K562 (cell line): Measurements from ENCODE around the gene TTLL3. TPM values are rescaled to one million over a fixed set of nuclear protein-coding genes. Genes with fewer than 3 reads are reported as not detected.
A peak's percentile ranks its signal among the peaks of the same experiment; 100 is the strongest.

Experiments used
- CBFB ChIP-seq: sonication (generic); formaldehyde crosslinking; IDR thresholded peaks from 2 replicates; pipeline ENCODE4 v1.4.0; 2020; ENCODE audit warnings: mild to moderate bottlenecking, missing genetic modification reagents
- CXXC5 ChIP-seq: fragments of 250-450 bp; sonication (Bioruptor Pico); IDR thresholded peaks from 2 replicates; pipeline ENCODE4 v1.8.0; 2022; ENCODE audit warnings: inconsistent platforms, mild to moderate bottlenecking, moderate library complexity
- ESRRB ChIP-seq: fragments of 250-450 bp; sonication (Bioruptor Pico); IDR thresholded peaks from 2 replicates; pipeline ENCODE4 v1.5.0; 2020; ENCODE audit warnings: mild to moderate bottlenecking, moderate library complexity, borderline replicate concordance
- HEY1 ChIP-seq: fragments of 250-450 bp; sonication (Bioruptor Pico); IDR thresholded peaks from 2 replicates; pipeline ENCODE4 v1.5.0; 2020; ENCODE audit warnings: mild to moderate bottlenecking, moderate library complexity, borderline replicate concordance
- HSF4 ChIP-seq: fragments of 250-450 bp; sonication (Bioruptor Pico); IDR thresholded peaks from 2 replicates; pipeline ENCODE4 v2.1.2; 2022; ENCODE audit warnings: mild to moderate bottlenecking, moderate library complexity, borderline replicate concordance
- KLF1 ChIP-seq: fragments of 450-650 bp; IDR thresholded peaks from 2 replicates; pipeline ENCODE4 v1.6.1; 2016; ENCODE audit warnings: missing genetic modification characterization, missing compliant biosample characterization
- MCM5 ChIP-seq: fragments of 450-650 bp; IDR thresholded peaks from 2 replicates; pipeline ENCODE4 v1.6.1; 2016; ENCODE audit warnings: low read depth
- MCM7 ChIP-seq, 2 experiments: fragments of 450-650 bp; IDR thresholded peaks; 2 replicates each; pipeline ENCODE4 v1.6.1; 2016 to 2018
- NFRKB ChIP-seq: fragments of 450-650 bp; IDR thresholded peaks from 2 replicates; pipeline ENCODE4 v1.6.1; 2016; ENCODE audit warnings: low read depth
- RB1 ChIP-seq: fragments of 450-650 bp; IDR thresholded peaks from 2 replicates; pipeline ENCODE4 v1.6.1; 2017; ENCODE audit warnings: low read depth, mild to moderate bottlenecking
- RBM25 ChIP-seq: fragments of 200-400 bp; formaldehyde crosslinking; IDR thresholded peaks from 2 replicates; pipeline ENCODE4 v1.6.1; 2018; ENCODE audit warnings: low read length, low read depth, moderate library complexity; ENCODE audit not compliant: severe bottlenecking
- RFX5 ChIP-seq: IDR thresholded peaks from 2 replicates; pipeline ENCODE4 v1.6.1; 2011; ENCODE audit warnings: low read depth, mild to moderate bottlenecking, improper control_type of control experiment, low read length
- SIN3A ChIP-seq, 2 experiments: fragments of 150-350 bp in 1 of 2; IDR thresholded peaks; 2 replicates each; pipeline ENCODE4 v1.6.1; 2011 to 2016; ENCODE audit warnings: borderline replicate concordance in 2 of 2, low read depth in 2 of 2, low read length in 2 of 2, mild to moderate bottlenecking in 2 of 2, moderate library complexity in 2 of 2; ENCODE audit not compliant: control insufficient read depth in 1 of 2
- SMARCC2 ChIP-seq: fragments of 450-650 bp; IDR thresholded peaks from 2 replicates; pipeline ENCODE4 v1.6.1; 2017; ENCODE audit warnings: antibody characterized with exemption, moderate library complexity, mild to moderate bottlenecking, low read depth
- TEAD2 ChIP-seq: fragments of 450-650 bp; IDR thresholded peaks from 2 replicates; pipeline ENCODE4 v1.6.1; 2016; ENCODE audit warnings: missing genetic modification characterization, control low read depth, missing compliant biosample characterization
- XRCC5 ChIP-seq: fragments of 200-400 bp; formaldehyde crosslinking; IDR thresholded peaks from 2 replicates; pipeline ENCODE4 v1.6.1; 2017; ENCODE audit warnings: low read depth, mild to moderate bottlenecking, low read length
- ZNF134 ChIP-seq: fragments of 250-450 bp; sonication (Bioruptor Pico); conservative IDR thresholded peaks from 2 replicates; pipeline ENCODE4 v1.4.0; 2020
- ZNF407 ChIP-seq: fragments of 450-650 bp; IDR thresholded peaks from 2 replicates; pipeline ENCODE4 v1.6.1; 2016; ENCODE audit warnings: low read depth
- ZNF444 ChIP-seq: fragments of 250-450 bp; sonication (Bioruptor Pico); IDR thresholded peaks from 2 replicates; pipeline ENCODE4 v1.4.0; 2020; ENCODE audit warnings: mild to moderate bottlenecking, moderate library complexity
- ZZZ3 ChIP-seq: fragments of 450-650 bp; IDR thresholded peaks from 2 replicates; pipeline ENCODE4 v1.6.1; 2016; ENCODE audit warnings: antibody characterized with exemption, mild to moderate bottlenecking, moderate library complexity
- polyA plus RNA-seq, 8 experiments: library from polyadenylated mRNA; depleted of rRNA in 4 of 8; stranded (reverse) in 5 of 8; unstranded in 3 of 8; fragments of >200 nt; fragmentation: Nextera tagmentation in 2 of 8; fragmentation: Illumina TruSeq in 1 of 8; extraction: Ambion mirVana in 2 of 8; extraction: Trizol in 1 of 8; gene quantifications; 2 replicates each; pipeline versions ENCODE4 v1.2.1 to v1.2.3, GENCODE V29; 2011 to 2014; ENCODE audit warnings: inconsistent platforms in 1 of 8, missing spikeins in 1 of 8
- total RNA-seq, 7 experiments: library from RNA; depleted of rRNA in 6 of 7; stranded (reverse); fragments of >200 nt in 6 of 7; fragmentation: Illumina TruSeq in 2 of 7; extraction: Trizol in 2 of 7; gene quantifications; 2 replicates each; pipeline versions ENCODE4 v1.2.1 to v1.2.3, GENCODE V29; 2011 to 2021; ENCODE audit warnings: low replicate concordance in 1 of 7
- TF ChIP-seq, protein P1 (sequence below): fragments of 200-800 bp; sonication (Bioruptor generic); IDR thresholded peaks from 2 replicates; pipeline ENCODE4 v1.6.1; 2017; ENCODE audit warnings: missing genetic modification characterization, missing compliant biosample characterization

TTLL3 gene
- total and polyA plus RNA-seq, 9 of the 15 experiments (the other 6 are each of a cell fraction or from before 2014, with no cell fraction given), result 8.9 to 106 (median 33.2) TPM

GRCh38 chr3:9862391-9863057, 52.5 kb downstream of the TTLL3 start (continued):
- TF ChIP-seq NFRKB, result 0 out of 2 replicates have a peak, but pooled peaks have one; percentile 58
- no peak for TF ChIP-seq HEY1
- peak; percentile 96 for TF ChIP-seq CXXC5
- TF ChIP-seq ZNF407, result peak; percentile 54; the same call in 1 of the 2 replicates
- no peak for TF ChIP-seq MCM7 (IDR thresholded peaks at IDR 0.05)
- peak; percentile 41; the same call in 1 of the 2 replicates for TF ChIP-seq KLF1 (tag)
- TF ChIP-seq RFX5, result no peak
- TF ChIP-seq SIN3A (IDR thresholded peaks at IDR 0.05; ENCODE audit: borderline replicate concordance in 2 of 2, control insufficient read depth in 1 of 2, low read depth in 2 of 2, low read length in 2 of 2), result peak in 1 of 2 experiments; percentile 27; a peak in 1 of 4 replicates
- peak; percentile 55 for TF ChIP-seq XRCC5
- TF ChIP-seq RBM25, result no peak
- TF ChIP-seq TEAD2 (tag), result no peak
- TF ChIP-seq SMARCC2, result peak; percentile 71; the same call in 1 of the 2 replicates
- TF ChIP-seq ZNF134 (CRISPR knock-in tag), result no peak
- TF ChIP-seq RB1, result peak; percentile 97
- no peak for TF ChIP-seq ZZZ3
- TF ChIP-seq MCM5, result no peak
- no peak for TF ChIP-seq ZNF444
- no peak for TF ChIP-seq ESRRB (CRISPR knock-in tag)
- TF ChIP-seq CBFB (CRISPR knock-in tag), result no peak; the same call in 1 of the 2 replicates
- TF ChIP-seq, protein P1, sequence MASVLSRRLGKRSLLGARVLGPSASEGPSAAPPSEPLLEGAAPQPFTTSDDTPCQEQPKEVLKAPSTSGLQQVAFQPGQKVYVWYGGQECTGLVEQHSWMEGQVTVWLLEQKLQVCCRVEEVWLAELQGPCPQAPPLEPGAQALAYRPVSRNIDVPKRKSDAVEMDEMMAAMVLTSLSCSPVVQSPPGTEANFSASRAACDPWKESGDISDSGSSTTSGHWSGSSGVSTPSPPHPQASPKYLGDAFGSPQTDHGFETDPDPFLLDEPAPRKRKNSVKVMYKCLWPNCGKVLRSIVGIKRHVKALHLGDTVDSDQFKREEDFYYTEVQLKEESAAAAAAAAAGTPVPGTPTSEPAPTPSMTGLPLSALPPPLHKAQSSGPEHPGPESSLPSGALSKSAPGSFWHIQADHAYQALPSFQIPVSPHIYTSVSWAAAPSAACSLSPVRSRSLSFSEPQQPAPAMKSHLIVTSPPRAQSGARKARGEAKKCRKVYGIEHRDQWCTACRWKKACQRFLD, result no peak
- no peak for TF ChIP-seq HSF4 (CRISPR knock-in tag)
